HL-60/S4 treated with phorbol 12-myristate 13-acetate at 8.2 ng/mL for 4 days and 3 days (cell line): Measurements from ENCODE around the gene HCN3.
"Not testable (repeated sequence)": the region's sequence is repeated elsewhere in the genome, so short reads cannot be mapped to it uniquely, and the experiment has no call there.

Source experiments
- in situ Hi-C: fragments of 300-500 bp; cut with MboI; formaldehyde crosslinking; loops from 2 replicates; pipeline ENCODE4 v1.15.0; 2022; ENCODE audit warnings: low sequenced_read_pairs

The HCN3 gene

DNA sequence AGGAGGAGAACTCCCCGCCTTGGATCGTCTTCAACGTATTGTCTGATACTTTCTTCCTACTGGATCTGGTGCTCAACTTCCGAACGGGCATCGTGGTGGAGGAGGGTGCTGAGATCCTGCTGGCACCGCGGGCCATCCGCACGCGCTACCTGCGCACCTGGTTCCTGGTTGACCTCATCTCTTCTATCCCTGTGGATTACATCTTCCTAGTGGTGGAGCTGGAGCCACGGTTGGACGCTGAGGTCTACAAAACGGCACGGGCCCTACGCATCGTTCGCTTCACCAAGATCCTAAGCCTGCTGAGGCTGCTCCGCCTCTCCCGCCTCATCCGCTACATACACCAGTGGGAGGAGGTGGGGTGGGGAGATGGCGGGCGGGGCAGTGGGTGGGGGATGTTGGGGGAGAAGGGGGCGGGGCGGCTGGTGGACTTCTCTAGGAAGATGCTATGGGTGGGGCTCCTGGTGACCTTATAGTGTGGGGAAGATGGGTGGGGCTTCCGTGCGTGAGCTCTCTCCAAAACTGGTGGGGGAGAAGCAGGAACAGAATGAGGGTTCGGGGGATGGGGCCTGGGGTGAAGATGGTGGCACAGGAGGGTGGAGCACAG lies 5.3 kb downstream of the HCN3 start:
- in situ Hi-C loops, result no loop called here

GRCh38 chr1:155284476-155284875 lies 7.2 kb downstream of the HCN3 start:
- in situ Hi-C loops, result no loop called here

DNA sequence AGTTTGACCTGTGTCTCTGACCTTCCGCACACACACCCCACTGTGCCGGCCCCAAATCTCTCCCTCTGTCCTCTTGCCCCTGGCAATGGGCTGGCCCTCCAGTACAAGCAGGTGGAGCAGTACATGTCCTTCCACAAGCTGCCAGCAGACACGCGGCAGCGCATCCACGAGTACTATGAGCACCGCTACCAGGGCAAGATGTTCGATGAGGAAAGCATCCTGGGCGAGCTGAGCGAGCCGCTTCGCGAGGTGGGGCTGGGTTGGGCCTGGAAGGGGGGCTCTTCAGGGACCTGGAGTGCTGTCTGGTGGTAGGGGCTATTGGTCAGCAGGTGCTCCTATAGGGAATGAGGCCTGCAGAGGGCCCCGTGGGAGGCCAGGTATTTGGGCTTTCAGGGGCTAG lies 7.8 kb downstream of the HCN3 start:
- in situ Hi-C loops, result no loop called here

GRCh38 chr1:155285631-155286044 lies 8.4 kb downstream of the HCN3 start:
- in situ Hi-C loops, result no loop called here

- in situ Hi-C loops, result no loop called here
These were observed 9.3 kb downstream of the HCN3 start for GRCh38 chr1:155286544-155286943.

GRCh38 chr1:155287987-155288543 lies 10.8 kb downstream of the HCN3 start:
- in situ Hi-C loops, result no loop called here

DNA sequence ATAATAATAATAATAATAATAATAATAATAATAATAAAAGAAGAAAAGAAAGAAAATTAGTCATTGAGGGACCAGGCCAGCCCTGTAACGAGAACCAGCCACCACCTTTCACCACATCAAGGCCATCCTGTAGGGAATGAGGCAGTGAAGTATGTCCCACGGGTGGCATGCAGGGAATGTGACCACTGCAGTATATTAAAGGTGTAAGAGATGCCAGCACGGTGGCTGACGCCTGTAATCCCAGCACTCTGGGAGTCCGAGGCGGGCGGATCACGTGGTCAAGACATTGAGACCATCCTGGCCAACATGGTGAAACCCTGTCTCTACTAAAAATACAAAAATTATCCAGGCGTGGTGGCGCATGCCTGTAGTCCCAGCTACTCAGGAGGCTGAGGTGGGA lies 13.7 kb downstream of the HCN3 start:
- in situ Hi-C loops, result not testable (repeated sequence)

DNA sequence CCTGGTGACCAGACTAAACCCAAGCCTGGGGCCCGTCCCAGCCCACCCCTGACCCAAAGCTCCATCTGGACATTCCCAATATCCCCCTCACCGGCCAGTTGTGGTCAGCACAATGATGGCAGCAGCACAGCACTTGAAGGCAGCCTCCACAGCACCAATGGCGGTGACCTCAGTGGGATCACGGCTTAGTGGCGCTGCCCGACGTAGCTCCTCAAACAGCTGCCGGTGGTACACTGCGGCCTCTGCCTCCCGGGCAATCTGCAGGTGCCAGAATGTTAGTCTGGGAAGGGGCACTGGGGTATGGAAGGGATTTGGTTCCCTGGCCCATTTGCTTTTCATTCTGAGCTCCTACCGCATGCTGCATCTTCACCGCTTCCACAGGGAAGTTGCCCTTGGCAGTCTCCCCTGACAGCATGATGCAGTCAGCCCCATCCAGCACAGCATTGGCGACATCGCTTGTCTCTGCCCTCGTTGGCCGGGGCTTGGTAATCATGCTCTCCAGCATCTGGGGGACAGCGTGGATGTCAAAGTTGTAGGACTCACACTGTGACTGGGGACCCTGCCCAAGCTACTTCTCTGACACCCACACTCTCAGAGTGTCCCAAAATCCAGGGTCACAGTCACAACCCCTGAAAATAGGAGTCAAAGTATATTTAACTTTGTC lies 16.0 kb downstream of the HCN3 start:
- in situ Hi-C loops, result no loop called here

GRCh38 chr1:155294520-155295182 lies 17.4 kb downstream of the HCN3 start:
- in situ Hi-C loops, result no loop called here

DNA sequence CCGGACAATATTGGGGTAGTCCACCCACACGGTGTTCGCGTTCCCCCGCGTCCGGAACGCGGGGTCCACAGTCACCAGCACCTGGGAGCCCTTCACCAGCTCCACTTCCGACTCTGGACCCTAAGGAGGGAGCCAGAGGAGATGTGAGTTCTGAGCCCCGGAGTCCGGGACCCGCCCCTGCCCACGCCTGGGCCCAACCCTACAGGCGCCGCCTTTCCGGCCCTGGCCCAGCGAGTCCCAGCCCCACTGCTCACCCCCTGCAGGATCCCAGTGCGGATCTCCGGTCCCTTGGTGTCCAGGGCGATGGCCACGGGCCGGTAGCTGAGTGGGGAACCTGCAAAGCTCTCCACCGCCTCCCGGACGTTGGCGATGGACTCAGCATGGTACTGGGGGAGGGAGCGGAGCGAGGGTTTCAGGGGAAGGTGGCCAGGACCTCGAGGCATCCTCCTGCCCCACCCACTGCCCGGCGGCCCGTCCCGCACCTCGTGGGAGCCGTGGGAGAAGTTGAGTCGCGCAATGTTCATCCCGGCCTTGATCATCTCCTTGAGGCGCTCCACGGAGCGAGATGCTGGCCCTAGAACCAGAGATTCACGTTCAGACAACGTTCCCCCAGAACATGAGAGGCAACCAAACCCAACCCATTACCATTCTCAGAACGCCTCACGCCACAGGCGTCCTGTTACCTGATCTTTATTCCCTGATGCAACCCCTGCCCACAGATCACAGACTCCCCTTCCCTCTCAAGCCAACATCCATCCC lies 18.1 kb downstream of the HCN3 start:
- in situ Hi-C loops, result no loop called here

GRCh38 chr1:155295942-155296267 lies 18.6 kb downstream of the HCN3 start:
- in situ Hi-C loops, result no loop called here

- in situ Hi-C loops, result no loop called here
These were observed 19.4 kb downstream of the HCN3 start for GRCh38 chr1:155296661-155297060.

DNA sequence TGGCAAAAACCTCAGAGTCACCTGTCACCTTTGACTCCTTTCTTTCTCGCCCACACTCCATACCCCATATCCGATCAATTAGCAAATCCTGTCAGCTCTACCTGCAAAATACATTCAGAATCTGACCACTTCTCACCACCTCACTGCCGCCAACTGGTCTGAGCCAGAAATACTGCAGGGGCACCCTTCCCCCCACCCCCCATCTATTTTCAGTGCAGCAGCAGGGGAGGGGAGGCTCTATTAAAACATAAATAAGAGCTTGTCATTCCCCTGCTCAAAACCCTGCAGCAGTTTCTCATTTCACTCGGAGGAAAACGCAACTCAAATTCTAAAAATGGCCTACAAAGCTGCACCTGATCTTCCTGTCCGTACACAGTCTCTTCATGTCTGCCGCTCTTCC lies 20.1 kb downstream of the HCN3 start:
- in situ Hi-C loops, result no loop called here

- in situ Hi-C loops, result no loop called here
These were observed 22.8 kb downstream of the HCN3 start for GRCh38 chr1:155300024-155300423.

DNA sequence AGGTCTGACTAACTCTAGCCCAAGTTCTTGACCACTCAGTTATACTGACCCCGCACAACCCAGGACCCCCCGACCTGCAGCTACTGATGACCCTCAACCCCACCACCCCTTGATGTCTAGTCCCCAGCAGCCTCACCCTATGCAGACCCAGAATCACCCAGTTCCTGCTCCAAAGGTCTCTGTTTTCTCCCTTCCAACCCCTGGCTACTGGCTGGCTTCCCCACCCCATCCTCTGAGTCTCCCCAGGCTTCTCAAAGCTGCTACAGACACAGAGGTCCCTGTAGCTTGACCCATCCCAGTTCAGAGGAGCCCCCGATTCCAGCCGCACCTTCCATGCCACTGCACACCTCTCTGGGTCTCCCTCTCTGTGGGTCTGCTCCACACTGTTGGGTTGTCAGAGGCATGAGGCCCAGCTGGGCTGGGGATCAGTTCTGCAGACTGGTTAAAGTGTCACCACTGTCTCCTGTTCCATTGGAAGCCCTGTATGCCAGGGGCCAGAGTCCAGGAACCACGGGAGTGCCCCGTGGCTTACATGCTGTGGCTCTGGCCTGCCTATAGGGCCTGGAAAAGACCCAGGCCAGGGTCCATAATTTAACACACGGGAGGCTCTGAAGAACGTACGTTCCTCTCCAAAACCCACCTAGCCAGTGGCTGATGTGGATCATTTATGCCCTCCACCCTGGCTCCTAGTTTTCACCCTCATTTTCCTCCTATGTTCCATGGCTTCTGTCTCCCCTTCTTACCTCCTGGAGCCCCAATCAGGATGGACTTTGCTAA lies 23.5 kb downstream of the HCN3 start:
- in situ Hi-C loops, result no loop called here

- in situ Hi-C loops, result no loop called here
These were observed 24.1 kb downstream of the HCN3 start, which contains the start of gene PKLR for GRCh38 chr1:155301342-155301841. Gene PKLR (minus strand): TSS chr1:155301438. CDS start chr1:155301395, 43 bp downstream.

GRCh38 chr1:155304558-155305063 lies 27.3 kb downstream of the HCN3 start:
- in situ Hi-C loops, result no loop called here

DNA sequence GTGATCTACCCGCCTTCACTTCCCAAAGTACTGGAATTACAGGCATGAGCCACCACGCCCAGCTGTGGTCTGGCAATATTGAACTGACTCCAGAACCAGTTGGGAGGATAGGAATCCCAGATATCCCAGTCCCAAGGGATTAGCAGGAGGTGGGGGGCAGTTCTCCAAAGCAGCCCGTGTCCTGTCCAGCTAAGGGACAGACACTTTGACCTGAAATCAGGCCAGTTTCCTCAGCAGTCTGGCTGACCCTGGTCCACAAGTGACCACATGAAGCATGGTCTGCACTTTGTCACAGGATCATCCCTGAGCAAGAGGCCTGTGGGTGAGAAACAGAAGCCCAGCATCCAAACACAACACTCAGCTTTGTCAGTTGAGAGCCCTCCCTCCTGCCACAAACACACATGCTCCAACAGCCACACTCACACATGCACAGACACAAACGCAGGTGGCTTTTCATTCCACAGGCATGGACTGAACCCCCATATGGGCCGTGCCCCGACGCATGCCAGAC lies 28.7 kb downstream of the HCN3 start:
- in situ Hi-C loops, result no loop called here

DNA sequence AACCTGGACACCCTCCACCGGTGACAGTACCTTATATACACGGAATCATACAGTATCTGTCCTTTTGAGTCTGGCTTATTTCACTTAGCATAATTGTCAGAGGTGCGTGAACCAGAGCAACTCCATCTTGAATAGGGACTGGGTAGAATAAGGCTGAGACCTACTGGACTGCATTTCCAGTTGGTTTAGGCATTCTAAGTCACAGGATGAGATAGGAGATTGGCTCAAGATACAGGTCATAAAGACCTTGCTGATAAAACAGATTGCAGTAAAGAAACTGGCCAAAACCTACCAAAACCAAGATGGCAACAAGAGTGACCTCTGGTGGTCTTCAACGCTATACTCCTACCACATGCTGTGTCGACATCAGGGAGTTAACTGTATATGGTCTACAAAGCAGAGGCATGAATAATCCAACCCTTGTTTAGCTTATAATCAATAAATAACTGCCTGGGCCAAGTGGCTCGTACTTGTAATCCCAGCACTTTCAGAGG lies 30.0 kb downstream of the HCN3 start:
- in situ Hi-C loops, result no loop called here
